Measurements from ENCODE around the gene DNAAF5.

The DNAAF5 gene

DNA sequence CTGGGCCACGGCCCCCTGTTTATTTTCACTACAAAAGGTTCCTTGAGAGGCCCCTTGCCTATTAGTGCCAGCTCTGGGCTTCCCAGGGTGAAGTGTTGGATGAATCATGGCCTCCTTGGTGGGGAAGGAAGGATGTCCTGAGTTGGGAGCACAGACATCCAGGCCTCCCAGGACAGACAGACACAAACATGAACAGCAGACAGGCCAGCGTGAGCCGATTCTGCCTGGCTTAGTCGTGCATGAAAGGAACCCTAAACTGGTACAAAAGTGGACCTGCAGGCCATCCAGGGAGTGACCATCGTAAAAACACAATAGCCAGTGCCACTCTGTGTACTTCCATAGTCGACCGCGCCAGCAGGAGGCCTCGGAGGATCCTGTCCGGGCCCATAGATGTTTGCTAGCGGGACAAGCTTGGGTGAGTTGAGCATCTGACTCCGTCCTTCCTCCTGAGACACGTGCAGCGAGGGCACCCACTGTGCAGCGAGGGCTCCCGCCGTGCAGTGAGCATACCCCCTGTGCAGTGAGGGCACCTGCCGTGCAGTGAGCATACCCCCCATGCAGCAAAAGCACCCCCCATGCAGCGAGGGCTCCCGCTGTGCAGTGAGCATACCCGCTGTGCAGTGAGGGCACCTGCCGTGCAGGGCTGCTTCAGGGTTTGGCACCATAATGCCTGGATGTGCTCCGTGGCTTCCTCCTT is 51.9 kb downstream of the DNAAF5 start:
- no peak overlapping the region for H3K4me2 ChIP-seq
- TF ChIP-seq Cebpa-rat (IDR thresholded peaks at IDR 0.05) = no peak

DNA sequence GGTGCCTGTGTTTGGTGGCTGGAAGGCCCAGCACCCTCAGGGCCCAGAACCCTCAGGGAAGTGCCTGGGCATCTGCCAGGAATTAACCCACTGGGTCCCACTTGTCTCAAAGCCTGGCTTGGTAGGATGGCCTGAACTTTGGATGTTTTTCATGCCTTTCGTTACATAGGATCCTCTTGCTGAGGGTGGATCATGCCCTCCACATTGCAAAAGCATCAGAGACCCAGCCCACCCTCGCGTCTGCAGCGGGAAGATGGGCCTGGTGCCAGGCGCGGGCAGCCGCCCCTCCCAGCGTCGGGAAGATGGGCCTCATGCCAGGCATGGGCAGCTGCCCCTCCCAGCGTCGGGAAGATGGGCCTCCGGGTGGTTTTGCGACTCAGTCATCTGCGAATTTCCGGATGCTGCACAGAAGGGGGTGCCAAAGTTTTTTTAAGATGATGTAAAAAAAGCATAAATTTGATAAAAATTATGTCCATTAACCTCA is 52.5 kb downstream of the DNAAF5 start:
- H3K9ac ChIP-seq = no peak overlapping the region
- H3K4me2 ChIP-seq = no peak overlapping the region
- H3K4me3 ChIP-seq = no peak overlapping the region
- no peaks in the 10 kb centered on the region for H3K27me3 ChIP-seq
- H3K9me3 ChIP-seq = no peaks in the 10 kb centered on the region
- H3K4me1 ChIP-seq = no peaks in the 10 kb centered on the region
- TF ChIP-seq Cebpa-rat (IDR thresholded peaks at IDR 0.05) = no peak
- peaks cover 99% of the 10 kb centered on the region for H3K36me3 ChIP-seq
- H3K27ac ChIP-seq = no peak overlapping the region
- no peaks in the 10 kb centered on the region for H4K20me1 ChIP-seq

More for the DNA sequence above, 51.9 kb downstream of the DNAAF5 start:
- Histone ChIP-seq H3K9ac (no peak overlapping the region), H3K9me3 (no peaks in the 10 kb centered on the region), H3K27me3 (no peaks in the 10 kb centered on the region), H3K4me1 (no peaks in the 10 kb centered on the region), H4K20me1 (no peaks in the 10 kb centered on the region), H3K36me3 (peaks cover 99% of the 10 kb centered on the region), H3K27ac (no peak overlapping the region), H3K4me3 (no peak overlapping the region)

DNA sequence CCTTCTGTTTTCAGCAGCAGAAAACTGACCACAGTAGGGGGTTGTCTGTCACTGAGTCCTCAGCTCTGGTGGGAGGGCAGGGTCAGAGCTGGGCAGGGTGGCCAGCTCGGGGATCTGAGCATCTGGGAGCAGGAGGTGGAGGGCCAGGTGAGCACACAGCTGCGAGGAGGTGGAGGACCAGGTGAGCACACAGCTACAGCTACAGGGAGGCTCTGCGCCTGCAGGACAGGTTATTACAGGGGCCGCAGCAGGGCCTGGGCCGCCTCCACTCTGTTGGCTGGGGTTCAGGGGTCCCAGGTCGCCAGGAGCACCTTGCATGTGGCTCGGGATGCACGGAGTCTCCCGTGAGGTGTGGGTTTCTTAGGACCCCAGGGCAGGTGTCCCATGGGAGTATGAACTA is 53.0 kb downstream of the DNAAF5 start:
- H3K4me1 ChIP-seq = no peaks in the 10 kb centered on the region
- H3K9me3 ChIP-seq = no peaks in the 10 kb centered on the region
- H3K36me3 ChIP-seq = peaks cover 99% of the 10 kb centered on the region
- H3K9ac ChIP-seq = no peak overlapping the region
- TF ChIP-seq Cebpa-rat (IDR thresholded peaks at IDR 0.05) = no peak
- H3K4me2 ChIP-seq = no peak overlapping the region
- H4K20me1 ChIP-seq = no peaks in the 10 kb centered on the region
- no peaks in the 10 kb centered on the region for H3K27me3 ChIP-seq
- no peak overlapping the region for H3K4me3 ChIP-seq
- no peak overlapping the region for H3K27ac ChIP-seq

DNA sequence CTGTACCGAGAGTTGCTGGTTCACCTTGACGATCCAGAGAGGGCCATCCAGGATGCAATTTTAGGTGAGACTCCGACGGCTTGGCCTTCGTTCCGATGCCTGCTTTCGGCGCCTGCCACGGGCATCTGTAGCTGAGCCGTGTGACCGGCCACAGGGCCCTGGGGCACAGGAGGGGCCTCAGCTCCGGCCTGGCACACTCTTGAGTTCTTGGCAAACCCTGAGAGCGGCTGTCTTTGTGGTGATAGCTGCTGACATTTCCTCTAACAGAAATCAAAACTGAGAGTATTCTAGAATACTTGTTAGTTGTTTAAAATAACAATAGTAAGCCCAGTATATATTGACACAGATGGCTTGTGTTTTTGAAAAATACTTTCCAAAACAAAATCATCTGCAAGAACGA is 53.6 kb downstream of the DNAAF5 start:
- Histone ChIP-seq H3K4me1 (no peaks in the 10 kb centered on the region), H3K9ac (no peak overlapping the region), H3K36me3 (peaks cover 99% of the 10 kb centered on the region), H4K20me1 (no peaks in the 10 kb centered on the region), H3K9me3 (no peaks in the 10 kb centered on the region), H3K27me3 (no peaks in the 10 kb centered on the region), H3K27ac (no peak overlapping the region), H3K4me3 (no peak overlapping the region), H3K4me2 (no peak overlapping the region)
- no peak for TF ChIP-seq Cebpa-rat (IDR thresholded peaks at IDR 0.05)

DNA sequence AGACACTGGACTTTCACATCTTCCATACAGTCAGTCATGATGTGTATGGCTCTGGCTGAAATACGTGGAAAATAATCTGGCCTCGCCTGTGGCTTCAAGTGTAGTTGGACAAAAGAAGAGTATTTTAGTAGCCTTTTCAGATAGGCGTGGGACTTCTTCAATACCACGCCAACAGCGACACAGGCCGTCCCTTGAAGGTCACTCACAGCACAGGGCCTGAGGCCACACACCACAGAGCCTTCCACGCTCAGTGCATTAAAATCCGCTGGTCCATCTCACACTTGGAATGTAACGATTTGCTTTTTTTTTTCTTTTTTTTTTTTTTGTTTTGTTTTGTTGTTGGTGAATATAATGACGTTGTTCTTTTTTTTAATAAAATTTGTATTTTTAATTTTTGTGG is 54.0 kb downstream of the DNAAF5 start:
- H4K20me1 ChIP-seq = peaks cover 3% of the 10 kb centered on the region; the same call in 1 of the 2 replicates
- H3K9me3 ChIP-seq = no peaks in the 10 kb centered on the region
- TF ChIP-seq Cebpa-rat (IDR thresholded peaks at IDR 0.05) = no peak
- H3K4me1 ChIP-seq = no peaks in the 10 kb centered on the region
- no peaks in the 10 kb centered on the region for H3K27me3 ChIP-seq
- H3K27ac ChIP-seq = no peak overlapping the region
- peaks cover 99% of the 10 kb centered on the region for H3K36me3 ChIP-seq
- no peak overlapping the region for H3K9ac ChIP-seq
- H3K4me2 ChIP-seq = no peak overlapping the region
- H3K4me3 ChIP-seq = no peak overlapping the region

DNA sequence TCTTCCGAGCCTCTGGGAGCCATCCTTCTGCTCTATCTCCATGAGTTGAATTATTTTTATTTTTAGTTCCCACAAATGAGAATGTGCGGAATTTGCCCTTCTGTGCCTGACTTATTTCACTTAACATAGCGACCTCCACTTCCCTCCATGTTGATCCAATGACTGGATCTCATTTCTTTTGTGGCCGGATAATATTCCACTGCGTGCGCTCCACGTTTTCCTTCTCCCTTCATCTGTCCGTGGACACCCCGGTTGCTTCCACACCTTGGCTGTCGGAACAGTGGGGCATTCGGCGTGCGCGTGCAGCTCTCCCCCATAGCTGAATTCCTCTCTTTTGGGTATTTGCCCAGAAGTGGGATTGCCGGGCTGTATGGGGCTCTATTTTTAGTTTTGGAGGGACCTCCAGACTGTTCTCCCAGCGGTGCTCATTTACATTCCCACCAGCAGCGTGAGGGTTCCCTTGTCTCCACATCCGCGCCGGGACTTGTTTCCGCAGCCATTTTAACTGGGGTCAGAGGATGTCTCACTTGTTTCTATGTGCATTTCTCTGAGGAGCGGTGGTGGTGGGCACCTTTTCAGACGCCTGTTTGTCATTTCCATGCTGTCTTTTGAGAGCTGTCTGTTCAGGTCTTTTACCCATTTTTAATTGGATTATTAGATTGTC is 54.8 kb downstream of the DNAAF5 start:
- TF ChIP-seq Cebpa-rat (IDR thresholded peaks at IDR 0.05) = no peak
- Histone ChIP-seq H3K4me1 (no peaks in the 10 kb centered on the region), H3K9ac (no peak overlapping the region), H3K4me3 (no peak overlapping the region), H3K27ac (no peak overlapping the region), H3K4me2 (no peak overlapping the region), H3K27me3 (no peaks in the 10 kb centered on the region), H3K36me3 (peaks cover 95% of the 10 kb centered on the region), H4K20me1 (peaks cover 6% of the 10 kb centered on the region; the same call in 1 of the 2 replicates), H3K9me3 (no peaks in the 10 kb centered on the region)

DNA sequence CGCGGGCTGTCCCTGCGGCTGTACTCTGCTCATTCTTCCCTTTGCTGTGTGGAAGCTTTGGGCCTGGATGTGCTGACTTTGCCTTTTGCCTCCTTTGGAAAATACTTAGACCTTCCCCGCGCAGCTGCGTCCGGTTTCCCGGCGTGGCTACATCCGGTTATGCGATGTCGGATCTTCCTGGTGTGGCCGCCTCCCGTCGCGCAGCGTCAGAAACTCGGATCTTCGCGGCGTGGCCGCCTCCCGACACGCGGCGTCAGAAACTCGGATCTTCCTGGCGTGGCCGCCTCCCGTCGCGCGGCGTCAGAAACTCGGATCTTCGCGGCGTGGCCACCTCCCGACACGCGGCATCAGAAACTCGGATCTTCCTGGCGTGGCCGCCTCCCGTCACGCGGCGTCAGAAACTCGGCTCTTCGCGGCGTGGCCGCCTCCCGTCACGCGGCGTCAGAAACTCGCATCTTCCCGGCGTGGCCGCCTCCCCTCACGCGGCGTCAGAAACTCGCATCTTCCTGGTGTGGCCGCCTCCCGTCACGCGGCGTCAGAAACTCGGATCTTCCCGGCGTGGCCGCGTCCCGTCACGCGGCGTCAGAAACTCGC is 55.5 kb downstream of the DNAAF5 start:
- no peaks in the 10 kb centered on the region for H3K9me3 ChIP-seq
- TF ChIP-seq Cebpa-rat (IDR thresholded peaks at IDR 0.05) = no peak
- no peak overlapping the region for H3K9ac ChIP-seq
- H3K4me3 ChIP-seq = no peak overlapping the region
- H3K36me3 ChIP-seq = peaks cover 88% of the 10 kb centered on the region
- H3K27ac ChIP-seq = no peak overlapping the region
- no peaks in the 10 kb centered on the region for H3K27me3 ChIP-seq
- no peaks in the 10 kb centered on the region for H3K4me1 ChIP-seq
- no peak overlapping the region for H3K4me2 ChIP-seq
- H4K20me1 ChIP-seq = peaks cover 6% of the 10 kb centered on the region; the same call in 1 of the 2 replicates

DNA sequence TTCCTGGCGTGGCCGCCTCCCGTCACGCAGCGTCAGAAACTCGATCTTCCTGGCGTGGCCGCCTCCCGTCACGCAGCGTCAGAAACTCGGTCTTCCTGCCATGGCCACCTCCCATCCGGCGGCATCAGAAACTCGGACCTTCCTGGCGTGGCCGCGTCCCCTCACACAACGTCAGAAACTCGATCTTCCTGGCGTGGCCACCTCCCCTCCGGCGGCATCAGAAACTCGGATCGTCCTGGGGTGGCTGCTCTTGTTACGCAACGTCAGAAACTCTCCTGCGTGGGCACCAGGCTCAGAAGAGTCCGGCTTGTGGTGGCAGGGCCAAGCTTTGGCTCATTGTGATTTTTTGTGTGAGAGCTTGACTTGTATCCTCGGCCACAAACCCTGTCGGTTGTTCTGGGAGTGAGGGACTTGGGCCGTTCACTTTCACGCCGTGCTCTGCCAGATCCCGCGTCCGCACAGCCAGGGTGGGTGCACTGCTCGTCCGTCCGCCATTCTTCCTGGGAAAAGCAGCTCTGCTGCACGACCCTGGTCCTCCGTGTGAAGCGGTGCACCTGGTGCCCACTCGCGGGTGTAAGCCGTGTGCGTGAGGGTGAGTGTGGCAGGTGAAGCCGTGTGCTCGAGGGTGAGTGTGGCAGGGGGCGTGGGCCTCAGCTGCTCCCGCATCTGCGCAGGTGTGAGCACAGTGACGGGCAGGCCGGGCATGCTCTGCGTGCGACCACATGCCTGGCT is 56.4 kb downstream of the DNAAF5 start:
- no peak overlapping the region for H3K4me2 ChIP-seq
- no peak for TF ChIP-seq Cebpa-rat (IDR thresholded peaks at IDR 0.05)
- H3K27ac ChIP-seq = no peak overlapping the region
- no peaks in the 10 kb centered on the region for H3K4me1 ChIP-seq
- H3K36me3 ChIP-seq = peaks cover 87% of the 10 kb centered on the region
- peaks cover 6% of the 10 kb centered on the region; the same call in 1 of the 2 replicates for H4K20me1 ChIP-seq
- no peak overlapping the region for H3K9ac ChIP-seq
- no peaks in the 10 kb centered on the region for H3K27me3 ChIP-seq
- no peak overlapping the region for H3K4me3 ChIP-seq
- no peaks in the 10 kb centered on the region for H3K9me3 ChIP-seq

DNA sequence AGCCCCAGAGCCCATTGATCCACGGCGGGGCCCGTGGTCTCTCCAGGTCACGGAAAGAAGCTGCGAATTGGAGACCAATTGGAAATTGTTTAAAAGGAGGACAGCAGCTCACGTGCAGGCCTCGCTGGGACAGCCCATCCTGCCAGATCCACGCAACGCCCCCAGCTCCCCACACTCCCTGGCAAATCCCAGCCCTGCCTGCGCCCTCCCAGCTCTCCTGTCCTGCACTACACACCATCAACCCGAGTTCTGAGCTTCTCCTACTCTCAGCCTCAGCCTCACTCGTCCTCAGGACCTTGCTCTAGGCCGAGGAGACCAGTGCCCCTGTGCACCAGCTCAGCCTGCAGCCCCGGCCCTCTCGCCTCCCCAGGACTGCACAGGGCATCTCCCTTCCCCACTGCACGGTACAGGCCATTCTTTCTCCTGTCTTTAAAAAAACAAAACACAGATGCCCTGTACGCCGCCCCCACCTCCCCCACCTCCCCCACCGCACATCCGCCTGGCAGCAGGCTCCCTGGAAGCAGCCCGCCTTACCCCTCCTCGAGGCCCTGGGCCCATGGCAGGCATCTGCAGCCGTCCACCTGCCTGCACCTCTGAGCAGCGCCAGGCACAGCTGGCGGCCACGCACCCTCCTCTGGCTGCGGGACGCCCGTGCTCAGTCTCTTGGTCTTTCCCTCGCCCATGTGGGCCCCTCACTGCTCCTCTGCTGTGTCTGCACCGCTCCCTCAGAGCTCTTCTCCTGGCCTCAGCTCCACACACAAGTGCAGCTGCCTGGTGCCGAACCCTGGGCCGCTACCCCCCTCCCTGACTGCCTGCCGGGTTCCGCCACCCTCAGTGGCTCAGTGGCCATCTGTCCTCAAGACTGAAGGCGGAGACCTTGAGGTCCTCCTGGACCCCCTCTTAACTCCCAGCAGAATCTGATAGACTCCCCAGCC is 57.3 kb downstream of the DNAAF5 start:
- Histone ChIP-seq H3K4me2 (no peak overlapping the region), H3K4me1 (no peaks in the 10 kb centered on the region), H3K9ac (no peak overlapping the region), H3K27me3 (no peaks in the 10 kb centered on the region), H3K36me3 (peaks cover 87% of the 10 kb centered on the region), H3K4me3 (no peak overlapping the region), H4K20me1 (peaks cover 6% of the 10 kb centered on the region; the same call in 1 of the 2 replicates), H3K9me3 (no peaks in the 10 kb centered on the region), H3K27ac (no peak overlapping the region)
- TF ChIP-seq Cebpa-rat (IDR thresholded peaks at IDR 0.05) = no peak
